ENCODE results near the gene CCND3.

DNA sequence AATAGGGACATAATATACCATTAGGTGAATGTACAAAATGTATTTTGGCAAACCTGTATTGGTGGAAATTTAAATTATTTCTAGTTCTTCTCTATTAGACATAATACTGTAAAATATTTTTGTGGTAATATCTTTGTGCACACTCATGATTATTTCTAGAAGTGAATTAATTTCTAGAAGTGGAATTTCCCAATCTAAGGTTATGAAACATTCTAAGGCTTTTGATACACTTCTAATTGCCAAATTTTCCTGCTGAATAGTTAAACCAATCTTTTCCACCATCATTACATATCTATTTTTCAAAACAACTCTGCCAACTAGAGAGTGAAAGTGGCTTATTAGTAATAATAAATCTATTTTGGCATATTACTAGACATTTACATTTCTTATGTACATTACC is 1.8 kb upstream of the CCND3 start:
- no peak for TF ChIP-seq CTCF (conservative IDR thresholded peaks at IDR 0.05; ENCODE audit: low read depth, low read length)
- TF ChIP-seq EZH2 (IDR thresholded peaks at IDR 0.05; ENCODE audit: borderline replicate concordance, low read depth, low read length, poor library complexity, severe bottlenecking), result no peak

Data from A673 (cell line).